ENCODE measurements around the gene HS6ST1.

- TF ChIP-seq CTCF (IDR thresholded peaks at IDR 0.05) (no peak), POLR2AphosphoS5 (IDR thresholded peaks at IDR 0.05) (no peak)
Measured at GRCh38 chr2:128358941-128359731, 40.5 kb upstream of the HS6ST1 start.

All from prostate gland (tissue), 2 donors.